ENCODE measurements around the gene MGLL.

MGLL gene

DNA sequence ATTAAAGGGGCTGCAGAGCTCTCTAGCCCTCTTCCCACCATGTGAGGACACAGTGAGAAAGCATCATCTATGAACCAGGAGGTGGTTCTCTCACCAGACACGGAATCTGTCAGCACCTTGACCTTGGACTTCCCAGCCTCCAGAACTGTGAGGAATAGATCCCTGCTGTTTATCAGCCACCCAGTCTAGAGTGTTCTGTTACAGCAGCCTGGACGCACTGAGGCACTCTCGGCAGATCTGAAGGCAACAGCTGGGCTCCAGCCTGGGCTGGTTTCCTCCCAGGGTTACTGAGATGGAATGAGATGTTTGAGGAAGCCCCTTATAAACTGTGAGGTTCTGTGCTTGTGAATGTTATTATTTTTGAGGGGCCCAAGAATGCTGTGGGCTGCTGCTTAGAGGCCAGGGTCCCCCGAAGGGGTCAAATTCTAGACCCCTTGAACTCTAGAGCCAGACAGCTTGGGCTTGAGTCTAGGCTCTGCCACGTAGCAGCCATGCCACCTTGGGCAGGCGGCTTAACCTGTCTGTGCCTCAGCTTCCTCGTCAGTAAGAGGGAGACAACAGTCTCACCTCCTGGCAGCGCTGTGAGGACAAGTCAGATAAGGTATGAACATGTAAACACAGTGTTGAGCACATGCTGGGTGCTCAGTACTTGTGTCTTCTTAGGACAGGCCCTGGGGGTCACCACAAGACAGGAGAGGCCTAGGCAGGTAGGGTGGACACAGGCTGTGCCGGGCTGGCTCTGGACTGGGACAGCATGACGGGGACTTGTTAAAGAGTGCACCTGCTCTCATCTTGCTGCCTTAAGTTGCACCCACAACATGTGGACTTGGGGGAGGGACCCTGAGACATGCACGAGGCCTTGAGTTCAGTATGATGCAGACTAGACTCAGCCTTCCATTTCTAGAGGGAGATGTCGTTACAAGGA is 49.2 kb downstream of the MGLL start:
- DNase-seq (ENCODE audit: low read depth) = no peak
- TF ChIP-seq, protein P1, sequence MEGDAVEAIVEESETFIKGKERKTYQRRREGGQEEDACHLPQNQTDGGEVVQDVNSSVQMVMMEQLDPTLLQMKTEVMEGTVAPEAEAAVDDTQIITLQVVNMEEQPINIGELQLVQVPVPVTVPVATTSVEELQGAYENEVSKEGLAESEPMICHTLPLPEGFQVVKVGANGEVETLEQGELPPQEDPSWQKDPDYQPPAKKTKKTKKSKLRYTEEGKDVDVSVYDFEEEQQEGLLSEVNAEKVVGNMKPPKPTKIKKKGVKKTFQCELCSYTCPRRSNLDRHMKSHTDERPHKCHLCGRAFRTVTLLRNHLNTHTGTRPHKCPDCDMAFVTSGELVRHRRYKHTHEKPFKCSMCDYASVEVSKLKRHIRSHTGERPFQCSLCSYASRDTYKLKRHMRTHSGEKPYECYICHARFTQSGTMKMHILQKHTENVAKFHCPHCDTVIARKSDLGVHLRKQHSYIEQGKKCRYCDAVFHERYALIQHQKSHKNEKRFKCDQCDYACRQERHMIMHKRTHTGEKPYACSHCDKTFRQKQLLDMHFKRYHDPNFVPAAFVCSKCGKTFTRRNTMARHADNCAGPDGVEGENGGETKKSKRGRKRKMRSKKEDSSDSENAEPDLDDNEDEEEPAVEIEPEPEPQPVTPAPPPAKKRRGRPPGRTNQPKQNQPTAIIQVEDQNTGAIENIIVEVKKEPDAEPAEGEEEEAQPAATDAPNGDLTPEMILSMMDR (IDR thresholded peaks at IDR 0.05; ENCODE audit: insufficient read depth, low read depth, low read length, missing control alignments) = no peak
- H3K4me3 ChIP-seq (ENCODE audit: low read depth, low read length) = no peak overlapping the region

- TF ChIP-seq, protein P1 (IDR thresholded peaks at IDR 0.05; ENCODE audit: insufficient read depth, low read depth, low read length, missing control alignments) = no peak
- no peak for DNase-seq (ENCODE audit: low read depth)
- no peak overlapping the region for H3K4me3 ChIP-seq (ENCODE audit: low read depth, low read length)
These were observed 50.0 kb downstream of the MGLL start for GRCh38 chr3:127772273-127772672.

DNA sequence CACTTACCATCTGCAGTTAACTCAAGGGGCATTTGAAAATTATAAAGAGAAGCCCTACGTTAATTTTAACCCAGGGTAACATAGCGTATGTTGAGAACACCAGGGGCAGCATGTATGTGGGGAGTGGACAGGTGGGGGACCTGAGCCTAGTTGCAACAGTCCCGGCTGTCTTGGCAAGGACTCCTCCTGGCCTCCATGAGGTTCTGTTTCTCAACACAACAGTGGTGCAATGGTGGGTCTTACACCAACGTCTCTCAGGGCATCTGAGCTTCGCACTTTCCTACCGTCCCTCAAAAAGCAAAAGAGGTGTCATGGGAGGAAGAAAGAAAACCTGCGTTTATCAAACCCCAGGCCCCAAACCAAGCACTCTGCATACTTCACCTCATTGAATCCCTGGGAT is 50.6 kb downstream of the MGLL start:
- no peak overlapping the region for H3K4me3 ChIP-seq (ENCODE audit: low read depth, low read length)
- no peak for DNase-seq (ENCODE audit: low read depth)
- TF ChIP-seq, protein P1 (IDR thresholded peaks at IDR 0.05; ENCODE audit: insufficient read depth, low read depth, low read length, missing control alignments) = no peak

DNA sequence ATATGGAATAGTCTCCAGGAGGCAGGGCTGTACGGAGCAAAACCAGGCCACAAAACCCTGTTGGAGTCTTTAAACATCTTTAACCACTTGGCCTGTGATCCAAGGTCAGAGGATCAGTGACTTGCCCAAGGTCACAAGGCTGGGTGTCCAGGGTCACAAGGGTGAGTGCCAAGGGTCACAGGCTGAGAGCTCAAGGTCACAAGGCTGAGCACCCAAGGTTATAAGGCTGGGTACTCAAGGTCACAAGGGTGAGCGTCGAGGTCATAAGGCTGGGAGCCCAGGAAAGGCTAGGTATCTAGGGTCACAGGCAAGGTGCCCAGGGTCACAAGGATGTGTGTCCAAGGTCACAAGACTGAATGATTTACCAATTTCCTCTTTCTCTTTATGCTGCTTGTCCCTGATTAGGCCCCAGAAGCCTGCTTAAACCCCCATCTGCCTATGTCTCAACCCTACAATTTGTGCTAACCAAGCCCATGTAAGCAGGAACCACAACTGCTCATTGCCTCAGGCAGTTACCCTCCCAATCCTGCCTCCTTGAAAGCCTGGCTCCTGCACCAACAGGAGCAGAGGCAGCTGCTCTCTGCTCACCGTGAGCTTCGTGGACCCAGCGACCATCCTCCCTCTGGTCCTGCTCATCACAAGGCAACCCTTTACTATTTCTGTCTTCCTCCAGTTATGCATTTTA is 51.5 kb downstream of the MGLL start:
- no peak for DNase-seq (ENCODE audit: low read depth)
- TF ChIP-seq, protein P1 (IDR thresholded peaks at IDR 0.05; ENCODE audit: insufficient read depth, low read depth, low read length, missing control alignments) = no peak
- no peak overlapping the region for H3K4me3 ChIP-seq (ENCODE audit: low read depth, low read length)

- no peak for DNase-seq (ENCODE audit: low read depth)
- TF ChIP-seq, protein P1 (IDR thresholded peaks at IDR 0.05; ENCODE audit: insufficient read depth, low read depth, low read length, missing control alignments) = no peak
These were observed 52.8 kb downstream of the MGLL start for GRCh38 chr3:127769284-127770081.

GRCh38 chr3:127768346-127769008 is 53.8 kb downstream of the MGLL start:
- TF ChIP-seq, protein P1 (IDR thresholded peaks at IDR 0.05; ENCODE audit: insufficient read depth, low read depth, low read length, missing control alignments) = no peak
- H3K4me3 ChIP-seq (ENCODE audit: low read depth, low read length) = no peak overlapping the region
- peak; percentile 38 for DNase-seq (ENCODE audit: low read depth)

More at GRCh38 chr3:127769284-127770081, 52.8 kb downstream of the MGLL start:
- H3K4me3 ChIP-seq (ENCODE audit: low read depth, low read length) = no peak overlapping the region
